ENCODE measurements around the gene MCM7. TPM values are rescaled to one million over a fixed set of nuclear protein-coding genes. Genes with fewer than 3 reads are reported as not detected.

MCM7 gene
- total and polyA plus RNA-seq, 2 of the 13 experiments (the other 11 are each of a cell fraction or from before 2014, with no cell fraction given): 84.5 to 214 TPM

DNA sequence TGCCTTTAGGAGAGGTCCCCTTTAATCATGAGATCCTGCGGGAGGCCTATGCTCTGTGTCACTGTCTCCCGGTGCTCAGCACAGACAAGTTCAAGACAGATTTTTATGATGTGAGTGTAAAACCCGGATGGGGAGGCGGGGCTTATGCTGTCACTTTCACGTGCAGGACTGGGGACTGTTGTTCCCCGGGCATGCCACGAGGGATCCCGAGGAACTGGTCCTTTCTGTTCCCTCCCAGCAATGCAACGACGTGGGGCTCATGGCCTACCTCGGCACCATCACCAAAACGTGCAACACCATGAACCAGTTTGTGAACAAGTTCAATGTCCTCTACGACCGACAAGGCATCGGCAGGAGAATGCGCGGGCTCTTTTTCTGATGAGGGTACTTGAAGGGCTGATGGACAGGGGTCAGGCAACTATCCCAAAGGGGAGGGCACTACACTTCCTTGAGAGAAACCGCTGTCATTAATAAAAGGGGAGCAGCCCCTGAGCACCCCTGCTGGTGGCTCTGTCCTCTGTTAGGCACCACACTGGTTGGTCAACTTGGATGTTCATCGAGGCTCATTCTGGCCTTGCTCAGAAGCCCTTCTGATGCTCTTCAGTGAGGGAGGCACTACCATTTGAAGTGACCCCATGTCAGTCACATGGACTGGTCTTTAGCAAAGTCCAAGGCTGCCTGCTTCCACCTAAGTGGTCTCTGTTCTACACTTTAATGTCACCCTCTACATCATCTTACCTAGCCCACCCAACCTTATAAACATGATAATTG is 9.6 kb downstream of the MCM7 start (continued):
- TF ChIP-seq ZNF235 (CRISPR knock-in tag; IDR thresholded peaks at IDR 0.05; ENCODE audit: borderline replicate concordance) (no peak), ZNF792 (CRISPR knock-in tag; IDR thresholded peaks at IDR 0.05) (no peak), IRF2 (CRISPR knock-in tag; IDR thresholded peaks at IDR 0.05) (no peak), POGZ (CRISPR knock-in tag; IDR thresholded peaks at IDR 0.05) (no peak), POLR2A (IDR thresholded peaks at IDR 0.05; ENCODE audit: insufficient read depth in 1 of 2, low read depth in 2 of 2, low read length in 2 of 2) (peak; percentile 13 to 45; a peak in 3 of 4 replicates), GMEB2 (CRISPR knock-in tag; IDR thresholded peaks at IDR 0.05; ENCODE audit: low read depth) (no peak), SRSF4 (IDR thresholded peaks at IDR 0.05; ENCODE audit: low read depth, low read length, poor library complexity, severe bottlenecking) (no peak), DDIT3 (CRISPR knock-in tag; IDR thresholded peaks at IDR 0.05) (no peak), EED (CRISPR knock-in tag; IDR thresholded peaks at IDR 0.05) (no peak), ZNF768 (CRISPR knock-in tag; IDR thresholded peaks at IDR 0.05) (no peak), RBM22 (optimal IDR thresholded peaks at IDR 0.05; ENCODE audit: low read length) (peak; percentile 73)
- TF ChIP-seq, protein P1, sequence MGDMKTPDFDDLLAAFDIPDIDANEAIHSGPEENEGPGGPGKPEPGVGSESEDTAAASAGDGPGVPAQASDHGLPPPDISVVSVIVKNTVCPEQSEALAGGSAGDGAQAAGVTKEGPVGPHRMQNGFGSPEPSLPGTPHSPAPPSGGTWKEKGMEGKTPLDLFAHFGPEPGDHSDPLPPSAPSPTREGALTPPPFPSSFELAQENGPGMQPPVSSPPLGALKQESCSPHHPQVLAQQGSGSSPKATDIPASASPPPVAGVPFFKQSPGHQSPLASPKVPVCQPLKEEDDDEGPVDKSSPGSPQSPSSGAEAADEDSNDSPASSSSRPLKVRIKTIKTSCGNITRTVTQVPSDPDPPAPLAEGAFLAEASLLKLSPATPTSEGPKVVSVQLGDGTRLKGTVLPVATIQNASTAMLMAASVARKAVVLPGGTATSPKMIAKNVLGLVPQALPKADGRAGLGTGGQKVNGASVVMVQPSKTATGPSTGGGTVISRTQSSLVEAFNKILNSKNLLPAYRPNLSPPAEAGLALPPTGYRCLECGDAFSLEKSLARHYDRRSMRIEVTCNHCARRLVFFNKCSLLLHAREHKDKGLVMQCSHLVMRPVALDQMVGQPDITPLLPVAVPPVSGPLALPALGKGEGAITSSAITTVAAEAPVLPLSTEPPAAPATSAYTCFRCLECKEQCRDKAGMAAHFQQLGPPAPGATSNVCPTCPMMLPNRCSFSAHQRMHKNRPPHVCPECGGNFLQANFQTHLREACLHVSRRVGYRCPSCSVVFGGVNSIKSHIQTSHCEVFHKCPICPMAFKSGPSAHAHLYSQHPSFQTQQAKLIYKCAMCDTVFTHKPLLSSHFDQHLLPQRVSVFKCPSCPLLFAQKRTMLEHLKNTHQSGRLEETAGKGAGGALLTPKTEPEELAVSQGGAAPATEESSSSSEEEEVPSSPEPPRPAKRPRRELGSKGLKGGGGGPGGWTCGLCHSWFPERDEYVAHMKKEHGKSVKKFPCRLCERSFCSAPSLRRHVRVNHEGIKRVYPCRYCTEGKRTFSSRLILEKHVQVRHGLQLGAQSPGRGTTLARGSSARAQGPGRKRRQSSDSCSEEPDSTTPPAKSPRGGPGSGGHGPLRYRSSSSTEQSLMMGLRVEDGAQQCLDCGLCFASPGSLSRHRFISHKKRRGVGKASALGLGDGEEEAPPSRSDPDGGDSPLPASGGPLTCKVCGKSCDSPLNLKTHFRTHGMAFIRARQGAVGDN (CRISPR knock-in tag; IDR thresholded peaks at IDR 0.05): 0 out of 2 replicates have a peak, but pooled peaks have one; percentile 23

Measured in HepG2 (cell line).